Keratinocyte (primary cell): ENCODE data around the gene TBC1D7.

Experiments used
- CTCF ChIP-seq, 3 experiments: IDR thresholded peaks in 1 of 3; conservative IDR thresholded peaks in 1 of 3; optimal IDR thresholded peaks in 1 of 3; 2 replicates in 2 of 3; 3 replicates in 1 of 3; pipeline versions ENCODE3 to v1.5.1; 2011; ENCODE audit warnings: low read length in 3 of 3, mild to moderate bottlenecking in 3 of 3, moderate library complexity in 2 of 3, control low read depth in 1 of 3, inconsistent platforms in 1 of 3; ENCODE audit not compliant: insufficient read depth in 2 of 3; ENCODE audit errors: extremely low read depth in 1 of 3
- EZH2 ChIP-seq: IDR thresholded peaks from one replicate; pipeline ENCODE4 v1.6.1; 2012; ENCODE audit warnings: inconsistent platforms, mild to moderate bottlenecking, low read length, moderate library complexity

GRCh38 chr6:13287104-13287503, 41.2 kb downstream of the TBC1D7 start:
- TF ChIP-seq EZH2 (no peak), CTCF (optimal IDR thresholded peaks at IDR 0.05 in 1 of 3, IDR thresholded peaks at IDR 0.05 in 1 of 3, conservative IDR thresholded peaks at IDR 0.05 in 1 of 3; ENCODE audit: extremely low read depth in 1 of 3, insufficient read depth in 2 of 3, low read length in 3 of 3) (no peak)
